GM10248 (cell line): Measurements from ENCODE around the gene HEATR3.

Source experiments
- CTCF ChIA-PET: fragments of 300-600 bp; sonication (Branson Sonifier 250); formaldehyde crosslinking; extraction: SDS; loops from one replicate; lab custom pipeline; 2021; ENCODE audit warnings: antibody characterized with exemption; lab: Yijun Ruan, JAX
- POLR2A ChIA-PET: fragments of 350-650 bp; sonication (Branson Sonifier 250); formaldehyde crosslinking; extraction: SDS; loops from one replicate; lab custom pipeline; 2020; ENCODE audit warnings: antibody characterized with exemption; lab: Yijun Ruan, JAX
- DNase-seq: peaks from one replicate; pipeline ENCODE4 v3.0.0; 2012; ENCODE audit errors: extremely low spot score
- CTCF ChIP-seq: IDR thresholded peaks from 2 replicates; pipeline ENCODE4 v1.5.1; 2012; ENCODE audit warnings: mild to moderate bottlenecking, low read depth; ENCODE audit errors: extremely low read depth, missing control alignments, control extremely low read depth

The HEATR3 gene

GRCh38 chr16:50136399-50136798 is 70.6 kb downstream of the HEATR3 start:
- no peak for DNase-seq
- ChIA-PET POLR2A (no interaction called here), CTCF (interaction anchor here (0.8 to 4.1 kb wide), 6 partner anchors 9 to 99 kb away, joined by 3 to 25 read pairs (median 10); no protein-coding TSS in a partner anchor)
- TF ChIP-seq CTCF: peak; percentile 31

GRCh38 chr16:50137268-50137667 is 71.5 kb downstream of the HEATR3 start:
- no peak for TF ChIP-seq CTCF
- POLR2A ChIA-PET: no interaction called here
- DNase-seq: no peak
- CTCF ChIA-PET: interaction anchor here (0.8 to 4.1 kb wide), 3 partner anchors 9 to 72 kb away, joined by 3 to 25 read pairs (median 16); no protein-coding TSS in a partner anchor

DNA sequence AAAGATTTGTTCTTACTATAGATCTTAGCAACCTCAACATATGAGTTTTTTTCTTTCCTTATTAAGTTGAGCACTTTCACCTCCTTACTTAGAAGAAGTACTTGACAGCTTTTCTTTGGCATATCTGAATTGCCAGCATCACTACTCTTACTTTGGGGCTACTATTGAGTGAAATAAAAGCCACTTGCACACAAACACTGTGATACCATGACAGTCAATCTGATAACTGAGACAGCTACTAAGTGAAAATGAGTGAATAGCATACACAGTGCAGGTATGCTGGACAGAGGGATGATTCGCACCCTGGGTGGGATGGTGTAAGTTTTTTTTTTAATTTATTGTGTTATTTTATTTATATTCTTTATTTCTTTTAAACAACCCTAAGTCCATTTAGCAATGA is 73.8 kb downstream of the HEATR3 start:
- POLR2A ChIA-PET: no interaction called here

GRCh38 chr16:50144211-50144610 is 78.4 kb downstream of the HEATR3 start:
- CTCF ChIA-PET: interaction anchor here (3.7 kb wide), 1 partner anchor 7 kb away, joined by 16 read pairs; no protein-coding TSS in a partner anchor
- POLR2A ChIA-PET: no interaction called here
- no peak for DNase-seq
- TF ChIP-seq CTCF: no peak

More for the DNA sequence above, 73.8 kb downstream of the HEATR3 start:
- no peak for DNase-seq
- no peak for TF ChIP-seq CTCF
- CTCF ChIA-PET: interaction anchor here (0.6 kb wide), 1 partner anchor 1951 kb away, joined by 3 read pairs; no protein-coding TSS in a partner anchor

DNA sequence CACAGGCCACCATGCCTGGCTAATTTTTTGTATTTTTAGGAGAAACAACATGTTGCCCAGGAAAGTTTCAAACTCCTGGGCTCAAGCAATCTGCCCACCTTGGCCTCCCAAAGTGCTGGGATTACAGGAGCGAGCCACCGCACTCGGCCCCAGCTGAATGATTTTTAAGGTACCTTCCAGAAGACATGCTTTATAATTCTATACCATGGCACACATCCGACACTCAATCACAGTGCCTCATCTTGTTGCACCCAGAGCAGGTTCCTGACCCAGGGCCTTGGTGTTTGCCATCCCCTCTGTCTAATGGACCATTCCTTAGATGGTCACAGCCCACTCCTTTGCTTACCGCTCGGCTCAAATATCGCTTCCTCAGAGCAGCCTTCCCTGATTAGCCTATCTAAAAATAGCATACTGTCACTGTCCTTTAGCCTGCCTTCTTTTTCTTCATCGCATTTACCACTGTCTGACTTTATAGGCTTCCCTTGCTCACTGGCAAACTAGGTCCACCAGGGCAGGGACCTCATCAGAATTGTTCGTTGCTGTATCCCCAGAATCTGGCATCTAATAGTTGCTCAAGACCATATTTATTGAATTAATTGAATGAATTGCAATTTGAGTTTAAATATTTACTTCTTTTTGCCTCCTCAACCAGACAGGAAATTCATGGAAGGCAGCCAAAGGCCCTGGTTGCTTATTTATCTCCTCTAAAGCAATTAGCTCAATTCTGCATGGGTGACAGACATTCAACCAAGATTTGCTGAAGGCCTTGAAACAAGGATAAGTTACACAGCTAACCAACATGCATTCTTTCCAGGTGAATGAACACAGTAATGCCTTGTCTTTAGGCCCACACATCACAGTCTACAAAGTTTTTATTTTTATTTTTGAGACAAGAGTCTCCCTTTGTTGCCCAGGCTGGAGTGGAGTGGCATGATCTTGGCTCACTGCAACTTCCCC is 81.0 kb downstream of the HEATR3 start:
- no peak for DNase-seq
- ChIA-PET CTCF (interaction anchor here (0.8 to 3.7 kb wide), 7 partner anchors 10 to 108 kb away, joined by 3 to 16 read pairs (median 4); no protein-coding TSS in a partner anchor), POLR2A (no interaction called here)
- no peak for TF ChIP-seq CTCF

- ChIA-PET POLR2A (interaction anchor here (1.0 kb wide), 1 partner anchor 30 kb away, joined by 4 read pairs; no protein-coding TSS in a partner anchor), CTCF (interaction anchor here (1.1 to 2.1 kb wide), 9 partner anchors 10 to 126 kb away, joined by 3 to 9 read pairs (median 5); partner anchors contain the start of gene CNEP1R1)
- no peak for TF ChIP-seq CTCF
- DNase-seq: no peak
Observed at GRCh38 chr16:50151322-50151721, 85.6 kb downstream of the HEATR3 start.
